OCI-LY7 (cell line): Measurements from ENCODE around the gene SLC8B1. TPM values are rescaled to one million over a fixed set of nuclear protein-coding genes. Genes with fewer than 3 reads are reported as not detected.

Experiments used
- BruUV-seq: library from RNA; stranded (reverse); fragments of 400-500 nt; replicated peaks from 2 replicates; lab custom pipeline; 2021; lab: Mats Ljungman, UMichigan
- CTCF ChIA-PET: fragments of 300-600 bp; sonication (Branson Sonifier 250); formaldehyde crosslinking; loops from one replicate; lab custom pipeline; 2022; ENCODE audit warnings: antibody characterized with exemption; ENCODE audit not compliant: unreplicated experiment; lab: Charles Lee
- POLR2A ChIA-PET: fragments of 300-600 bp; sonication (Branson Sonifier 250); formaldehyde crosslinking; loops from one replicate; lab custom pipeline; 2022; ENCODE audit warnings: antibody characterized with exemption; lab: Charles Lee
- DNase-seq: peaks from one replicate; pipeline ENCODE4 v3.0.0-alpha.2; 2015; ENCODE audit warnings: low spot score
- H2AFZ ChIP-seq: fragments of 200-600 bp; sonication (generic), shearing (Covaris generic); 2 replicates; pipeline ENCODE4 v1.6.1; 2014; ENCODE audit warnings: mild to moderate bottlenecking, antibody characterized with exemption, low read length, moderate library complexity
- H3K27ac ChIP-seq: fragments of 200-600 bp; sonication (generic); 2 replicates; pipeline ENCODE4 v1.5.1; 2014; ENCODE audit warnings: mixed run types, low read depth, mild to moderate bottlenecking, moderate library complexity, low read length, inconsistent platforms; ENCODE audit not compliant: poor library complexity, severe bottlenecking
- H3K36me3 ChIP-seq: fragments of 200-600 bp; sonication (generic); 2 replicates; pipeline ENCODE4 v1.6.1; 2014; ENCODE audit warnings: mild to moderate bottlenecking, antibody characterized with exemption, low read length, moderate library complexity, mixed read lengths; ENCODE audit not compliant: insufficient read depth
- H3K4me1 ChIP-seq: fragments of 200-600 bp; sonication (generic); 2 replicates; pipeline ENCODE4 v1.5.1; 2014; ENCODE audit warnings: mild to moderate bottlenecking, low read length; ENCODE audit not compliant: insufficient read depth, poor library complexity, severe bottlenecking
- H3K4me2 ChIP-seq: fragments of 200-600 bp; sonication (generic); 2 replicates; pipeline ENCODE4 v1.6.1; 2014; ENCODE audit warnings: mild to moderate bottlenecking, low read length
- H3K4me3 ChIP-seq: fragments of 200-600 bp; sonication (generic); 2 replicates; pipeline ENCODE4 v1.5.1; 2014; ENCODE audit warnings: mild to moderate bottlenecking, low read depth, low read length; ENCODE audit not compliant: poor library complexity, severe bottlenecking
- H3K79me2 ChIP-seq: fragments of 200-600 bp; sonication (generic); 2 replicates; pipeline ENCODE4 v1.6.1; 2016; ENCODE audit warnings: low read depth, mild to moderate bottlenecking, low read length, moderate library complexity, mixed read lengths; ENCODE audit not compliant: insufficient read depth
- H3K9me2 ChIP-seq: fragments of 200-600 bp; sonication (generic); 2 replicates; pipeline ENCODE4 v1.6.1; 2016; ENCODE audit warnings: mild to moderate bottlenecking, low read length, mixed read lengths; ENCODE audit not compliant: insufficient read depth
- H3K9me3 ChIP-seq: fragments of 200-600 bp; sonication (generic); 2 replicates; pipeline ENCODE4 v1.6.1; 2014; ENCODE audit warnings: mild to moderate bottlenecking, mixed run types, low read length, mixed read lengths
- H4K20me1 ChIP-seq: fragments of 200-600 bp; sonication (generic); 2 replicates; pipeline ENCODE4 v1.6.1; 2014; ENCODE audit warnings: mild to moderate bottlenecking, antibody characterized with exemption, low read length, moderate library complexity, mixed read lengths; ENCODE audit not compliant: insufficient read depth
- EZH2phosphoT487 ChIP-seq: fragments of 200-600 bp; sonication (generic); IDR thresholded peaks from 2 replicates; pipeline ENCODE4 v1.6.1; 2018; ENCODE audit warnings: low read depth, borderline replicate concordance, mild to moderate bottlenecking, mixed run types, antibody characterized with exemption, low read length, moderate library complexity, mixed read lengths
- intact Hi-C: fragments of 100-400 bp; cut with micrococcal nuclease; formaldehyde crosslinking; loops from one replicate; pipeline ENCODE4 v1.10.0; 2022; ENCODE audit not compliant: unreplicated experiment
- total RNA-seq, 2 experiments: library from RNA; depleted of rRNA in 1 of 2; stranded (reverse); fragments of >200 nt in 1 of 2; shearing (Covaris generic) in 1 of 2; gene quantifications; 2 replicates each; pipeline ENCODE4 v1.2.3, GENCODE V29; 2014 to 2022
- TF ChIP-seq, protein P1 (sequence below): fragments of 200-600 bp; sonication (generic); conservative IDR thresholded peaks from 2 replicates; pipeline ENCODE4 v1.5.1; 2014; ENCODE audit warnings: mild to moderate bottlenecking, antibody characterized with exemption, low read length, moderate library complexity, mixed read lengths

SLC8B1 gene
- total RNA-seq, 2 experiments from 2014 or later: 47.1 to 57.2 TPM

DNA sequence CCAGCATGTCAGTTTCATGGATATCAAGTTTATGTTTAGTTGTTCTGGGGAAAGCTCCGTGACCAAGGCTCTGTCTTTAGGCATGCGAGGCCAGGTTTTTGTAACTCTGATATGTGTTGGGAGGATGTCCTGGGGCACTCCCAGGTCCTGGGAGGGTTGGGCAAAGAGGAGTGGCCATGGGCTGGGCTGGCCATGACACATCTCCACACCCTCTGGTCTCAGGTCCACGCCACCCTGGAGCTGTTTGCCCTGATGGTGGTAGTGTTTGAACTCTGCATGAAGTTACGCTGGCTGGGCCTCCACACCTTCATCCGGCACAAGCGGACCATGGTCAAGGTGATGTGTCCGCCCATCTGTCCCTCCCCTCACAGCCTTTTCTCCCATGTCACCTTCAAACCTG, 67.3 kb downstream of the SLC8B1 start:
- Histone ChIP-seq H3K4me3 (no peak overlapping the region), H3K27ac (no peak overlapping the region), H3K36me3 (peaks cover 97% of the 10 kb centered on the region), H3K4me1 (no peaks in the 10 kb centered on the region), H4K20me1 (no peaks in the 10 kb centered on the region), H3K79me2 (0 out of 2 replicates have a peak, but pooled peaks cover 4% of the 10 kb centered on the region), H3K4me2 (no peak overlapping the region), H3K9me2 (no peaks in the 10 kb centered on the region), H2AFZ (no peak overlapping the region), H3K9me3 (no peaks in the 10 kb centered on the region)
- POLR2A ChIA-PET: no interaction called here
- no peak for DNase-seq
- TF ChIP-seq, protein P1, sequence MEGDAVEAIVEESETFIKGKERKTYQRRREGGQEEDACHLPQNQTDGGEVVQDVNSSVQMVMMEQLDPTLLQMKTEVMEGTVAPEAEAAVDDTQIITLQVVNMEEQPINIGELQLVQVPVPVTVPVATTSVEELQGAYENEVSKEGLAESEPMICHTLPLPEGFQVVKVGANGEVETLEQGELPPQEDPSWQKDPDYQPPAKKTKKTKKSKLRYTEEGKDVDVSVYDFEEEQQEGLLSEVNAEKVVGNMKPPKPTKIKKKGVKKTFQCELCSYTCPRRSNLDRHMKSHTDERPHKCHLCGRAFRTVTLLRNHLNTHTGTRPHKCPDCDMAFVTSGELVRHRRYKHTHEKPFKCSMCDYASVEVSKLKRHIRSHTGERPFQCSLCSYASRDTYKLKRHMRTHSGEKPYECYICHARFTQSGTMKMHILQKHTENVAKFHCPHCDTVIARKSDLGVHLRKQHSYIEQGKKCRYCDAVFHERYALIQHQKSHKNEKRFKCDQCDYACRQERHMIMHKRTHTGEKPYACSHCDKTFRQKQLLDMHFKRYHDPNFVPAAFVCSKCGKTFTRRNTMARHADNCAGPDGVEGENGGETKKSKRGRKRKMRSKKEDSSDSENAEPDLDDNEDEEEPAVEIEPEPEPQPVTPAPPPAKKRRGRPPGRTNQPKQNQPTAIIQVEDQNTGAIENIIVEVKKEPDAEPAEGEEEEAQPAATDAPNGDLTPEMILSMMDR: no peak
- TF ChIP-seq EZH2phosphoT487: no peak
- intact Hi-C loops: no loop called here
- CTCF ChIA-PET: no interaction called here
- no TSS peak for BruUV-seq

DNA sequence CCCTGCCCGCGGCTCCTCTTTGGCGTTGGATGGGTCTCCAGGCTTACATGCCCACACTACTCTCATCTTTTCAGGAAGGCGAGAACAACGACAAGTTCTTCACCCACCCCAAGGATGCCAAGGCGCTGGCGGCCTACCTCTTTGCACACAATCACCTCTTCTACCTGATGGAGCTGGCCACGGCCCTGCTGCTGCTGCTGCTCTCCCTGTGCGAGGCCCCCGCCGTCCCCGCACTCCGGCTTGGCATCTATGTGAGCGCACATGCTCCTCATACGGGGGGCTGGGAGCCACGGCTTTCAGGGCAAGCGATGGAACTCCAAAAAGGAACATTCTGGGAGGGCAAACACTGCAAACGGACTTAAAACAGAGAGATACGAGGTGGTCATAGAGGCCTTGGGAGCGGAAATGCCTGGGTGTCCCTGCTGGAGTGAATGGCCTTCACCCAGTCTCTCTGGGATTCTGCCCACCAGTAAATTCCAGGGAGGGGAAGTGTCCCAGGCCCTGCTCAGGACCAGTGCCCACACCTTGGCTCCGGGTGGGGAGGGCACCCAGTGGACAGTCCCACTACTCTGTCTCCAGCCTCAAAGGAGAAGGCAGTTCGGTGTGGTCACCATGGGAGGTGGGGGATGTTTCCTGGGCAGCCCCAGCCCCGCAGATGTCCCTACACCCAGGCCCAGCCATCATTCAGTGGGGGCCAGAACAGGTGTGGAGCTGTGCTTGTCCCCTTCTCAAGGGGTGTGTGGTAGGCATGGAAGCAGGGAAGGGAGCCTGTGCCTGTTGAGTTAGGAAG, 68.6 kb downstream of the SLC8B1 start:
- intact Hi-C loops: no loop called here
- no peaks in the 10 kb centered on the region for H3K9me3 ChIP-seq
- no peak for DNase-seq
- TF ChIP-seq, protein P1: no peak
- no peak for TF ChIP-seq EZH2phosphoT487
- peaks cover 13% of the 10 kb centered on the region for H3K4me1 ChIP-seq
- peaks cover 97% of the 10 kb centered on the region for H3K36me3 ChIP-seq
- H3K9me2 ChIP-seq: no peaks in the 10 kb centered on the region
- H3K27ac ChIP-seq: no peak overlapping the region
- ChIA-PET CTCF (no interaction called here), POLR2A (no interaction called here)
- no peak overlapping the region for H3K4me2 ChIP-seq
- no peak overlapping the region for H2AFZ ChIP-seq
- BruUV-seq: no TSS peak
- no peak overlapping the region for H3K4me3 ChIP-seq
- H4K20me1 ChIP-seq: no peaks in the 10 kb centered on the region
- 0 out of 2 replicates have a peak, but pooled peaks cover 5% of the 10 kb centered on the region for H3K79me2 ChIP-seq

DNA sequence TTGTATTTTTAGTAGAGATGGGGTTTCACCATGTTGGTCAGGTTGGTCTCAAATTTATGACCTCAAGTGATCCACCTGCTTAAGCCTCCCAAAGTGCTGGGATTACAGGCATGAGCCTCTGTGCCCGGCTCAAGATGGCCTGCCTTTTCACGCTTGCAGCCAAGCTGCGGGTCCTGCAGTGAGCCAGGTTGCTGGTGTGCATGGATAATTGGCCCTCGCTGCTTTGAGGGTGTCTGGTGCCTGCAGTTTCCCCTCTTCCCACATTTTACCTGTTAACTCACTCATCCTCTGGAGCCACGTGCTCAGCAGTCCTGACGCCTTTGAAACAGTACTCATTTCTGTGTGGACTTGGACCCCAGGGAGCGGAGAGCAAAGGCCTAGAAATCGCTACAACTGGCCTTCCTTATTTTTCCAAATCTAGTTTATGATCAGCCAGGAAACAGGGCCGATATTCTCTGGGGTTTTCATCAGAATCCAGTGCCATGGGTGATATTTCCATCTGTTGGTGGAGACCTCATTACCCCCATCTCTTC, 71.4 kb downstream of the SLC8B1 start:
- no peak for DNase-seq
- CTCF ChIA-PET: no interaction called here
- intact Hi-C loops: no loop called here
- H3K9me3 ChIP-seq: no peaks in the 10 kb centered on the region
- H2AFZ ChIP-seq: no peak overlapping the region
- TF ChIP-seq EZH2phosphoT487: no peak
- TF ChIP-seq, protein P1: no peak
- H4K20me1 ChIP-seq: no peaks in the 10 kb centered on the region
- POLR2A ChIA-PET: no interaction called here
- H3K4me2 ChIP-seq: no peak overlapping the region
- H3K9me2 ChIP-seq: no peaks in the 10 kb centered on the region
- H3K27ac ChIP-seq: no peak overlapping the region
- peaks cover 35% of the 10 kb centered on the region for H3K4me1 ChIP-seq
- BruUV-seq: no TSS peak
- H3K4me3 ChIP-seq: no peak overlapping the region
- H3K79me2 ChIP-seq: peaks cover 14% of the 10 kb centered on the region; the same call in 1 of the 2 replicates
- peaks cover 95% of the 10 kb centered on the region for H3K36me3 ChIP-seq
